ENCODE measurements around the gene RARA. TPM values are rescaled to one million over a fixed set of nuclear protein-coding genes. Genes with fewer than 3 reads are reported as not detected.

Gene RARA
- total and polyA plus RNA-seq, 7 experiments from 2014 or later = 6.7 to 115 (median 42.9) TPM

DNA sequence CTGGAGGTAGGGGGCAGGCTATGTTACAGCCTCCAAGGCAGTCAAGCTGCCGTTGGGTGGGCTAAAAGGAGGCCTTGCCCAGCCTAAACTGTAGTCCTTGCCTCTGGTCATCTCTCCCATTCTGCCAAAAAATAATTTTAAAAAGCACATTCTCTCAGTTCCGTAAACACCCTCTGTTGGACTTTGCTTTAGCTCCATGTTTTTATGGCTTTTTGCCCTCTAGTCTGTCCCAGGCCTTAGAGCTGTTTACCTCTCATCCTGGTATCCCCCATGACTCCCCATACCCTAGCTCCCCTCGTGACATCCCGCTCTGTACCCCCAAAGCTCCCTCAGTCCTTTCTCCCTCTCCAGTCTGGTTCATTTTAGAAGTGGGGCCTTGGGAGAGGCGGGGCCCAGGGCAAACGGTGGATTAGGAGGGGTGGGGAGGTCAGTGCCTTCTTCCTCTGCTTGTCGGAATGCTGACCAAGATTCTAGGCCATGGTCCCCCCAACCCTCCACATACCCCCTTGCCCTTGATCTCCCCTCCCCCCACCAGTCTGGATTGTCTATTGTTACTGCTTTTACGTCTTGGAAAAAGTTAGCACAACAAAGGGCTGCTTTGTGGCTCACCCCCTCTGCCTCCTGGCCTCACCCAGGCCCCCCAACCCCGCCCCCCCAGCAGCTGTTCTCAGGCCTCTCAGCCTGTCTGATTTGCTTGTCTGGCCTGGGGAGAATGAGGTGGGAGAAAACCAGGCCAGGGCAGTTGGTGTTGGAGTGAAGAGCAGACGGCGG, 37.2 kb downstream of the RARA start:
- H3K27me3 Mint-ChIP-seq = no peaks in the 10 kb centered on the region
- peak overlapping the region; percentile 69 for H3K27ac ChIP-seq (ENCODE audit: low read depth, low read length)
- CTCF ChIA-PET = interaction anchor here (0.6 to 3.3 kb wide), 6 partner anchors 9 to 192 kb away, joined by 3 to 25 read pairs (median 6); no protein-coding TSS in a partner anchor
- peak overlapping the region in 9 of 10 donors; percentile 19 to 85 (median 80) for H3K4me3 Mint-ChIP-seq
- ATAC-seq (no peak), DNase-seq (no peak)
- H3K27ac Mint-ChIP-seq = peak overlapping the region in 8 of 9 donors; percentile 36 to 89 (median 82)
- no peaks in the 10 kb centered on the region for H3K9me3 Mint-ChIP-seq
- no peaks in the 10 kb centered on the region for H3K27me3 ChIP-seq (ENCODE audit: control insufficient read depth in 2 of 2, insufficient read depth in 2 of 2, low read length in 2 of 2)
- H3K4me1 Mint-ChIP-seq = peaks cover 30 to 77% (median 51%) of the 10 kb centered on the region in 7 donors
- H3K4me1 ChIP-seq (ENCODE audit: control insufficient read depth in 2 of 2, insufficient read depth in 2 of 2, low read length in 2 of 2) = peaks cover 53 to 60% of the 10 kb centered on the region in 2 donors
- intact Hi-C loops (cut with micrococcal nuclease) = no loop called here
- POLR2A ChIA-PET = interaction anchor here (0.7 to 34.9 kb wide), 7 partner anchors 8 to 208 kb away, joined by 3 to 742 read pairs (median 4); partner anchors contain the start of gene RARA
- no peak overlapping the region for H3K4me3 ChIP-seq (ENCODE audit: low read length)
- H3K36me3 ChIP-seq (ENCODE audit: control insufficient read depth in 2 of 3, insufficient read depth in 3 of 3, low read length in 3 of 3) = peaks cover 0 to 24% (median 2%) of the 10 kb centered on the region in 3 experiments
- peaks cover 0 to 19% (median 3%) of the 10 kb centered on the region in 5 donors for H3K36me3 Mint-ChIP-seq
- no peaks in the 10 kb centered on the region for H3K9me3 ChIP-seq (ENCODE audit: control insufficient read depth in 2 of 3, low read length in 3 of 3)

DNA sequence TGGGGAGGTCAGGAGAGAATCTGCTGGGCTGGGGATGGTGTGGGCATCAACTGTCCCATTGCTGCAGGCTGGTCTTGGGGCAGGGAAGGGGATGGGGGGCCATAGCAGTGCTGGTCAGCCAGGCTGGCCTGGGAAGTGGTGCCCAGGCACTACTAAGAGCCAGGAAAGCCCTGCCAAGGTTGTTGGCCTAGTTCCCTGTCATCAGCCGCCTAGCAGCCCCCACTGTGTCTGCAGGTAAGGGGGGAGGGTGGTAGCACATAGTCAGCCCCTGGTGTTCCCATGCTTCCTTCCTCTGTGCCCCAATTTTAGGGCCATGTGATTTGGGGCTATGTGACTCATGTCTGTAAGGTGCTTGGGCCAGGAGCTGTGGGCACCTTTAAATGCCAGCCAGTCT, 37.8 kb downstream of the RARA start:
- Histone ChIP-seq H3K9me3 (ENCODE audit: control insufficient read depth in 2 of 3, low read length in 3 of 3) (no peaks in the 10 kb centered on the region), H3K4me1 (ENCODE audit: control insufficient read depth in 2 of 2, insufficient read depth in 2 of 2, low read length in 2 of 2) (peaks cover 53 to 60% of the 10 kb centered on the region in 2 donors), H3K27me3 (ENCODE audit: control insufficient read depth in 2 of 2, insufficient read depth in 2 of 2, low read length in 2 of 2) (no peaks in the 10 kb centered on the region), H3K36me3 (ENCODE audit: control insufficient read depth in 2 of 3, insufficient read depth in 3 of 3, low read length in 3 of 3) (peaks cover 0 to 30% (median 2%) of the 10 kb centered on the region in 3 experiments), H3K27ac (ENCODE audit: low read depth, low read length) (no peak overlapping the region), H3K4me3 (ENCODE audit: low read length) (no peak overlapping the region)
- DNase-seq (no peak), ATAC-seq (no peak)
- Mint-ChIP-seq H3K4me1 (peaks cover 30 to 76% (median 50%) of the 10 kb centered on the region in 7 donors), H3K27ac (peak overlapping the region in 8 of 9 donors; percentile 38 to 86 (median 76)), H3K36me3 (peaks cover 0 to 19% (median 3%) of the 10 kb centered on the region in 5 donors), H3K27me3 (no peaks in the 10 kb centered on the region), H3K4me3 (peak overlapping the region in 7 of 10 donors; percentile 23 to 71 (median 37)), H3K9me3 (no peaks in the 10 kb centered on the region)
- ChIA-PET POLR2A (interaction anchor here (34.9 kb wide), 1 partner anchor 31 kb away, joined by 742 read pairs; the partner anchor contains the start of gene RARA), CTCF (interaction anchor here (2.3 kb wide), 1 partner anchor 8 kb away, joined by 13 read pairs; no protein-coding TSS in a partner anchor)
- intact Hi-C loops (cut with micrococcal nuclease) = no loop called here

GRCh38 chr17:40347319-40348135, 38.5 kb downstream of the RARA start:
- H3K27ac Mint-ChIP-seq = peak overlapping the region in 8 of 9 donors; percentile 38 to 86 (median 76)
- peaks cover 30 to 79% (median 55%) of the 10 kb centered on the region in 7 donors for H3K4me1 Mint-ChIP-seq
- H3K4me3 ChIP-seq (ENCODE audit: low read length) = no peak overlapping the region
- H3K4me3 Mint-ChIP-seq = peak overlapping the region in 5 of 10 donors; percentile 32 to 71 (median 44)
- peaks cover 4 to 23% (median 5%) of the 10 kb centered on the region in 5 donors for H3K36me3 Mint-ChIP-seq
- H3K9me3 Mint-ChIP-seq = no peaks in the 10 kb centered on the region
- POLR2A ChIA-PET = interaction anchor here (0.6 to 34.9 kb wide), 3 partner anchors 12 to 70 kb away, joined by 3 to 742 read pairs (median 3); partner anchors contain the start of gene RARA
- H3K36me3 ChIP-seq (ENCODE audit: control insufficient read depth in 2 of 3, insufficient read depth in 3 of 3, low read length in 3 of 3) = peaks cover 2 to 38% (median 4%) of the 10 kb centered on the region in 3 experiments
- peaks cover 48 to 56% of the 10 kb centered on the region in 2 donors for H3K4me1 ChIP-seq (ENCODE audit: control insufficient read depth in 2 of 2, insufficient read depth in 2 of 2, low read length in 2 of 2)
- no peaks in the 10 kb centered on the region for H3K9me3 ChIP-seq (ENCODE audit: control insufficient read depth in 2 of 3, low read length in 3 of 3)
- CTCF ChIA-PET = interaction anchor here (1.2 to 11.9 kb wide), 2 partner anchors 43 to 55 kb away, joined by 3 to 233 read pairs; no protein-coding TSS in a partner anchor
- DNase-seq (no peak), ATAC-seq (no peak)
- H3K27me3 ChIP-seq (ENCODE audit: control insufficient read depth in 2 of 2, insufficient read depth in 2 of 2, low read length in 2 of 2) = no peaks in the 10 kb centered on the region
- peak overlapping the region; percentile 40 for H3K27ac ChIP-seq (ENCODE audit: low read depth, low read length)
- intact Hi-C loops (cut with micrococcal nuclease) = no loop called here
- H3K27me3 Mint-ChIP-seq = no peaks in the 10 kb centered on the region

DNA sequence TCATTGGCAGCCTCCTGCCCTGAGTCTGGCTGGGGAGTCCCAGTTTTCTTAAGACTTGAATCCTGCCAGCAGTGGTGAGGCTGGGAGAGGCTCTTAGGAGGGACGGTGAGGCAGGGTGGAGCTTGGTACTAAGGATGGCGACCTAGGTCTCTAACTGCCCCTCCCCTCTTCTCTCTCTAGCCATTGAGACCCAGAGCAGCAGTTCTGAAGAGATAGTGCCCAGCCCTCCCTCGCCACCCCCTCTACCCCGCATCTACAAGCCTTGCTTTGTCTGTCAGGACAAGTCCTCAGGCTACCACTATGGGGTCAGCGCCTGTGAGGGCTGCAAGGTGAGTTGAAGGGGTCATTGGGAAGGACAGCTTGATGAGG, 39.1 kb downstream of the RARA start:
- Mint-ChIP-seq H3K27me3 (no peaks in the 10 kb centered on the region), H3K9me3 (no peaks in the 10 kb centered on the region), H3K36me3 (peaks cover 6 to 21% (median 7%) of the 10 kb centered on the region in 5 donors), H3K4me1 (peaks cover 28 to 79% (median 56%) of the 10 kb centered on the region in 7 donors), H3K27ac (peak overlapping the region in 7 of 9 donors; percentile 52 to 82 (median 72)), H3K4me3 (peak overlapping the region in 2 of 10 donors; percentile 44 to 71)
- intact Hi-C loops (cut with micrococcal nuclease) = no loop called here
- peaks cover 43 to 50% of the 10 kb centered on the region in 2 donors for H3K4me1 ChIP-seq (ENCODE audit: control insufficient read depth in 2 of 2, insufficient read depth in 2 of 2, low read length in 2 of 2)
- DNase-seq = no peak
- H3K4me3 ChIP-seq (ENCODE audit: low read length) = no peak overlapping the region
- no peaks in the 10 kb centered on the region for H3K27me3 ChIP-seq (ENCODE audit: control insufficient read depth in 2 of 2, insufficient read depth in 2 of 2, low read length in 2 of 2)
- ChIA-PET CTCF (interaction anchor here (0.9 to 11.9 kb wide), 3 partner anchors 25 to 56 kb away, joined by 3 to 233 read pairs (median 3); no protein-coding TSS in a partner anchor), POLR2A (interaction anchor here (1.0 to 34.9 kb wide), 3 partner anchors 10 to 33 kb away, joined by 3 to 742 read pairs (median 5); partner anchors contain the start of gene RARA)
- no peaks in the 10 kb centered on the region for H3K9me3 ChIP-seq (ENCODE audit: control insufficient read depth in 2 of 3, low read length in 3 of 3)
- ATAC-seq = no peak
- H3K36me3 ChIP-seq (ENCODE audit: control insufficient read depth in 2 of 3, insufficient read depth in 3 of 3, low read length in 3 of 3) = peaks cover 2 to 44% (median 4%) of the 10 kb centered on the region in 3 experiments
- peak overlapping the region; percentile 40 for H3K27ac ChIP-seq (ENCODE audit: low read depth, low read length)

GRCh38 chr17:40348562-40349476, 39.8 kb downstream of the RARA start:
- H3K36me3 ChIP-seq (ENCODE audit: control insufficient read depth in 2 of 3, insufficient read depth in 3 of 3, low read length in 3 of 3) = peaks cover 2 to 49% (median 4%) of the 10 kb centered on the region in 3 experiments
- peak overlapping the region; percentile 52 to 82 (median 72) for H3K27ac Mint-ChIP-seq
- DNase-seq (no peak), ATAC-seq (no peak)
- no peaks in the 10 kb centered on the region for H3K27me3 Mint-ChIP-seq
- H3K4me3 ChIP-seq (ENCODE audit: low read length) = no peak overlapping the region
- no peaks in the 10 kb centered on the region for H3K9me3 Mint-ChIP-seq
- peak overlapping the region in 1 of 10 donors; percentile 5 for H3K4me3 Mint-ChIP-seq
- no peaks in the 10 kb centered on the region for H3K27me3 ChIP-seq (ENCODE audit: control insufficient read depth in 2 of 2, insufficient read depth in 2 of 2, low read length in 2 of 2)
- H3K27ac ChIP-seq (ENCODE audit: low read depth, low read length) = peak overlapping the region; percentile 40
- ChIA-PET CTCF (interaction anchor here (0.9 to 11.9 kb wide), 3 partner anchors 26 to 57 kb away, joined by 3 to 233 read pairs (median 3); no protein-coding TSS in a partner anchor), POLR2A (interaction anchor here (1.0 to 34.9 kb wide), 3 partner anchors 9 to 33 kb away, joined by 3 to 742 read pairs (median 5); partner anchors contain the start of gene RARA)
- no peaks in the 10 kb centered on the region for H3K9me3 ChIP-seq (ENCODE audit: control insufficient read depth in 2 of 3, low read length in 3 of 3)
- intact Hi-C loops (cut with micrococcal nuclease) = no loop called here
- H3K4me1 ChIP-seq (ENCODE audit: control insufficient read depth in 2 of 2, insufficient read depth in 2 of 2, low read length in 2 of 2) = peaks cover 40 to 43% of the 10 kb centered on the region in 2 donors
- peaks cover 6 to 16% (median 7%) of the 10 kb centered on the region in 5 donors for H3K36me3 Mint-ChIP-seq
- peaks cover 21 to 72% (median 51%) of the 10 kb centered on the region in 7 donors for H3K4me1 Mint-ChIP-seq

Measured in naive thymus-derived CD4-positive, alpha-beta T cell (primary cell).